HUDEP-2 (cell line): ENCODE data around the gene DOK5.

Experiments
- DNase-seq, 76 experiments: peaks; one replicate each; lab custom pipeline; 2025; ENCODE audit not compliant: unreplicated experiment in 76 of 76; lab: John Stamatoyannopoulos, UW

The DOK5 gene

DNA sequence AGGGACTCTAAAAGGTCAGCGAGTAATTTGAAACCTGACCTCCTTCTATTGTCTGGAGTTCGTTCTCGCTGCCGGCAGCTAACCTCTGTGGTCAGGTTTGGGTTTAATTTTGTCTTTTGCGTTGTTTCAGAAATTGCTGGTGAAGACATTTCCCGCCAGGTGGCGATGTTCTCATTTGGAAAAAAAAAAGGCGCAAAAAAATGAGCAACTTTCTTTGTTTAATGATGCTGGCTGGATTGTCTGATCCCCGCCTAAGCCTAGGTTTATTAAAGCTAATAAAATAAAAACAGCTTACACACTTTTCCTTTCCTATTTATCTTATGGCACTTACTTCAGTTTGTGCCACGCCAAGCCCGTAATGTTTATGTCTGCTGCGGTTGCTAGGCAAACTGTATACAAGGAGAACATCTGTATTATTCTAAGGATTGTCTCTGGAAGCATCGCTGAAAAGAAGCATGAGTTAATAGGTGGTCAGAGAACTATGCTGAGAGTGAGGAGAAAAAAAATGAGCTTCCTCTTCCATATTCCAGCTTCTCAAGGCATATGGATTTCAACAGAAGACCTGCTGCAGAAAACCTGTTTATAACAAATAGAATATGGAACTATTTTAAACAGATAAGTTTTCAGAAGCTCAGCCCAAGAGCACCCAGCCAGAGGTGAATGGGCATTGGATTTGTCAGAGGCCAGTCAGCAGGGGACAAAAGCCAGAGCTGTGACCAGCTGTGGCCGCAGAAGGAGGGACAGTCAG, 205.7 kb downstream of the DOK5 start:
- DNase-seq: peak in 25 of 76 experiments; percentile 0 to 35 (median 8)

DNA sequence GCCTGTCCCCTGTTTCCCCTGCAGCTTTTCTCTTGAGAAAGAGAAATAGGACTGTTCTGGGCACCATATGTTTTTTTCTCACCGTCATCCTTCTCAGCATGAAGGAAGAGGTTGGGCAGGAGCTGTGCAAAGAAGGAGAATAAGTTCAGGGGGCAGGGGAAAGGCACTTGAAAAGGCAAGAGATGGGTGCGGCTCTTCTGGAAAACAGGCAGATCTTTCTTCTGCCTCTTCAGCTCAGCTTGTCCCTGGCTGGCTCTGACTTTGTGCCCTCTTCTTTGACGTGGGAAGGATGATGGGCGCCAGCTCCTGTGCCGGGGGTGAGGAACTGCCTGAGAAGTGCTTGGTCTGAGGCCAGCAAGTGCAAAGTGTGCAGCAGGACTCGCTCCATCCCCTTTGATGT, 206.5 kb downstream of the DOK5 start:
- no peak for DNase-seq

DNA sequence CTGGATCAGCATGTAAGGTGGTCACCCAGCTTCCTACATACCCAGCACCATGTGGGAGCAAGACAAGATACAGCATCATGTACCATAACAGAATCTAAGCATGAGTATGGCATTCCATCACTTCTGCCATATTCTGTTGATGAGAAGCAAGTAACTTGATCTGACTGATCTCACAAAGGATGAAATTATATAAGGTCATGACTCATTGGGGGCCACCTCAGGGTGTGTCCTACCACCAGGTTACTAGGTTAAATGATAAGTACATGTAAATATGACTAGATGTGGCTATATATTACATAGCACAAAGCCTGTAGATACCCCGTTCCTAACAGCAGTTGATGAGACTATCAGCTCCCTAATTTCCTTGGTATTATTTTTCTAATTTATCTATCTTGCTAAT, 213.1 kb downstream of the DOK5 start:
- no peak for DNase-seq

DNA sequence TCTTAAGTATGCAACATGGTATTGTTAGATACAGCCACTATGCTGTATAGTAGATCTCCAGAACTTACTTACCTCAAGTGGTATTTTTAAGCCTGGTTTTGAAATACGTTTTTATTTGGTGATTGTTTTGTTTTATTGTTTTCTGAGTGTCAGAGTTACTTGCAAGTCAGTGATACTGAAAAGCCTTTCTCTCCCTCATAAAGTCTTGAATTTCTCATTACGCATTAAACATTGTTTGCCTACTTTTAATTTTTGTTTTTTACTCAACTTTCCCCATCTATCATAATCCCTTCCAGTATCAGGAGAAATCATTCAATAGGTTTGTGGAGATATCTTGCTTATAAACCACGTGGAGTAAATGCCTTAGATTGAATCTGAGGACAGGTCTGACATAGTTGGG, 214.9 kb downstream of the DOK5 start:
- DNase-seq: no peak

DNA sequence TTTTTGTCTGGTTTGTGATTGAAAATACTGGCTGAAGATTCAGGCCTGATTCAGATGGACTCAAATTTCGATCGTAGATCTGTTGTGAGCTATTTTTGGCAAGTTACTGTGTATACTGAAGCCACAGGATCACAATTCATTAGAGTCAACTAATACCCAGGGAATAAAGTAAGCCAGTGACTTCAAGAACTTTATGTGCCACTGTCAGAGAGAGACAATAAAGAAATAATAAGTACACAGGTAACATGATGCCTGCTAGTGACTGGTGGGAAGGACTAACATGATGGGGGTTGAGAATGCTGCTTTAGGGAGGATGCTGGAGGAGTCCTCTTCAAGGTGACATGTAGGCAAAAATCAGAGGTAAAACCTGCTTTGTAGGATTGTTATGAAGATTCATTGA, 215.9 kb downstream of the DOK5 start:
- DNase-seq: no peak

DNA sequence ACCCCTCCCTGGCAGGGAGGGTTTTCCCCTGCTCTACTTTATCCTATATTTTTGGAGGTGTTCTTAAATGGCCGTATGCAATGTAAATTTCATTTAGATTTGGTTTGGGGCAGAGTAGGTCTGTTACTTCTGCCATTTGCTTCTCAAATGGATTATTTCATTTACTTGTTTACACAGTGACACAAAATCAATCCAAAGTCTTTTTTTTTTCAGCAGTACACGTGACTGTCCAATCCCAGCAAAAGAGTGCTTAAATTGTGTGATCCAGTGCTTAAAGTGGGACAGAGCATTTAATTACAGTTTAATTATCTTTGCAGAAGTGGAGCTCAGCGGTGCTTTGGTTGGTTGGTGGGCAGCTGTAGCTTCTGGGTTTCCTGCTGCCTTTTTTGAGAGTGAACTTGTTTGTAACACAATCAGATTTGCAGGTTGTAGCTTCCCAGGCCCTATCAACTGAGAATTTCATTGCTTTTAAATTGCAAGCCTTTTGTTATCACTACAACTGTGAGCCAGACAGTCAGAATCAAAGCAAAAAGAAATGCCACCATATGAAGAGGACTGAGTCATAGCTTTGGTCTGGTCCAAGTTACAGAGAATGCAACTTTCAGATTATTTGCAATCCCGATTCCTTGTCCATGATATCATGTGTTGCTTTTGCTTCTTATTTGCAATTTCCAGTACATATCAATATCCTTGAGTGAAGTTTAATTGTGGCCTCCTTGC, 216.9 kb downstream of the DOK5 start:
- DNase-seq: no peak

DNA sequence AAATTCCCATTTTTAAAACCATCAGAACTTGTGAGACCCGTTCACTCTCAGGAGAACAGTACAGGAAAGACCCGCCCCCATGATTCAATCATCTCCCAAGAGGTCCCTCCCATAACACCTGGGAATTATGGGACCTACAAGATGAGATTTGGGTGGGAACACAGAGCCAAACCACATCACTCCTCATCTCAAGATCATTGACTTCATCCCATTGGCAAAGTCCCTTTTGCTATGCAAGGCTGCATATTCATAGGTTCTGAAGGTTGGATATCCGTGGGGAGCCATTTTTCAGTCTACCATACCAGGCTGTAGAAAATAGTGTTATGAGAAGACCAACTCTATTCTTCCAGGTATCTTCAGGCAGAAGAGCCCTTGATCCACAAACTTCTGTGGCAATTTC, 219.1 kb downstream of the DOK5 start:
- DNase-seq: no peak

DNA sequence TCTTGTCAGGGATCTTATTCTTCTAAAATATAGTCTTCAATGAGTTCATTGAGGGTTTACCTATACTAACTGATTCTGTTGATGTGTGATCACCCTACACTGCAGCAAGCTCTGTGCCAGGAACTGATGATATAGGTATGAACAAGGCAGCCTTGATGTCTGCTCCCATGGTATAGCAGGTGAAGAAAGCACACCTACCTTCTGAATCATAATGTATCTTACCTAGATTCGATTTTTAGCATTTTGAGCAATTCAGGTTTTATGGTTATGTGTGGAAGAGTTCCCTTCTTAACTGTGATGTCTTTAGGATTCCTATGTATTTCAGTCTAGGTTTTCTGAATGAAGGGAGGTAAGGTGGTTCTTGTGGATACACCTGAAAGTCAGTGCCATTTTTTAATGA, 223.0 kb downstream of the DOK5 start:
- no peak for DNase-seq
